KMS-11 (cell line): ENCODE results near the gene RIPK3.
A peak's percentile ranks its signal among the peaks of the same experiment; 100 is the strongest.

Experiments used
- H2AFZ ChIP-seq: fragments of 200-600 bp; sonication (generic); 2 replicates; pipeline ENCODE4 v1.6.1; 2016; ENCODE audit warnings: antibody characterized with exemption, mixed run types, low read depth
- H3K27ac ChIP-seq: fragments of 200-600 bp; sonication (generic); 2 replicates; pipeline ENCODE4 v1.6.1; 2016; ENCODE audit warnings: mild to moderate bottlenecking, mixed run types
- H3K27me3 ChIP-seq: fragments of 200-600 bp; sonication (generic); 2 replicates; pipeline ENCODE4 v1.6.1; 2017; ENCODE audit warnings: mild to moderate bottlenecking, low read depth, mixed run types, moderate library complexity; ENCODE audit not compliant: insufficient read depth
- H3K36me3 ChIP-seq: fragments of 200-600 bp; sonication (generic); 2 replicates; pipeline ENCODE4 v1.6.1; 2017; ENCODE audit warnings: mild to moderate bottlenecking, mixed run types; ENCODE audit not compliant: insufficient read depth
- H3K4me1 ChIP-seq: fragments of 200-600 bp; sonication (generic); 2 replicates; pipeline ENCODE4 v1.6.1; 2016; ENCODE audit warnings: mild to moderate bottlenecking, low read depth, mixed run types; ENCODE audit not compliant: poor library complexity, severe bottlenecking
- H3K4me2 ChIP-seq: fragments of 200-600 bp; sonication (generic); 2 replicates; pipeline ENCODE4 v1.7.0; 2016; ENCODE audit warnings: mild to moderate bottlenecking, mixed run types
- H3K4me3 ChIP-seq: fragments of 200-600 bp; sonication (generic); IDR thresholded peaks from 2 replicates; pipeline ENCODE4 v1.6.1; 2017; ENCODE audit warnings: low read depth, low read length, mixed read lengths; ENCODE audit not compliant: insufficient read depth
- H3K79me2 ChIP-seq: fragments of 200-600 bp; sonication (generic); 2 replicates; pipeline ENCODE4 v1.6.1; 2016; ENCODE audit warnings: low read depth, mixed run types; ENCODE audit not compliant: insufficient read depth
- H3K9ac ChIP-seq: fragments of 200-600 bp; sonication (generic); 2 replicates; pipeline ENCODE4 v1.6.1; 2016; ENCODE audit warnings: mild to moderate bottlenecking, mixed run types
- H4K20me1 ChIP-seq: fragments of 200-600 bp; sonication (generic); 2 replicates; pipeline ENCODE4 v1.6.1; 2016; ENCODE audit warnings: mild to moderate bottlenecking, mixed run types; ENCODE audit not compliant: insufficient read depth
- CTCF ChIP-seq: fragments of 200-600 bp; sonication (generic); conservative IDR thresholded peaks from 2 replicates; pipeline ENCODE4 v1.6.1; 2017; ENCODE audit warnings: low read depth, mild to moderate bottlenecking, antibody characterized with exemption, low read length, moderate library complexity, mixed read lengths

RIPK3 gene

GRCh38 chr14:24364841-24365240 is 25.1 kb upstream of the RIPK3 start:
- H3K4me2 ChIP-seq, result peak overlapping the region; percentile 46; the same call in 1 of the 2 replicates
- no peaks in the 10 kb centered on the region for H3K27me3 ChIP-seq
- H4K20me1 ChIP-seq, result no peaks in the 10 kb centered on the region
- H3K36me3 ChIP-seq, result no peaks in the 10 kb centered on the region
- H3K9ac ChIP-seq, result no peak overlapping the region
- H3K4me1 ChIP-seq, result peaks cover 14% of the 10 kb centered on the region
- H2AFZ ChIP-seq, result peak overlapping the region; percentile 88; the same call in 1 of the 2 replicates
- H3K4me3 ChIP-seq, result no peak overlapping the region
- TF ChIP-seq CTCF, result no peak
- H3K27ac ChIP-seq, result no peak overlapping the region
- H3K79me2 ChIP-seq, result no peaks in the 10 kb centered on the region

GRCh38 chr14:24363401-24363800 is 23.6 kb upstream of the RIPK3 start:
- Histone ChIP-seq H3K4me1 (peaks cover 14% of the 10 kb centered on the region), H4K20me1 (no peaks in the 10 kb centered on the region), H2AFZ (no peak overlapping the region), H3K4me2 (no peak overlapping the region), H3K79me2 (no peaks in the 10 kb centered on the region), H3K4me3 (no peak overlapping the region), H3K36me3 (no peaks in the 10 kb centered on the region), H3K27me3 (no peaks in the 10 kb centered on the region), H3K9ac (no peak overlapping the region), H3K27ac (no peak overlapping the region)
- no peak for TF ChIP-seq CTCF

GRCh38 chr14:24362241-24362960 is 22.6 kb upstream of the RIPK3 start:
- Histone ChIP-seq H3K27ac (no peak overlapping the region), H3K9ac (no peak overlapping the region)

GRCh38 chr14:24361326-24361725 is 21.5 kb upstream of the RIPK3 start:
- no peak overlapping the region for H3K4me2 ChIP-seq
- no peaks in the 10 kb centered on the region for H4K20me1 ChIP-seq

More at GRCh38 chr14:24362241-24362960, 22.6 kb upstream of the RIPK3 start:
- H4K20me1 ChIP-seq, result no peaks in the 10 kb centered on the region
- H3K36me3 ChIP-seq, result no peaks in the 10 kb centered on the region
- H3K4me2 ChIP-seq, result no peak overlapping the region
- H2AFZ ChIP-seq, result no peak overlapping the region
- peaks cover 14% of the 10 kb centered on the region for H3K4me1 ChIP-seq
- H3K4me3 ChIP-seq, result no peak overlapping the region
- no peaks in the 10 kb centered on the region for H3K27me3 ChIP-seq
- no peak for TF ChIP-seq CTCF
- H3K79me2 ChIP-seq, result no peaks in the 10 kb centered on the region

More at GRCh38 chr14:24361326-24361725, 21.5 kb upstream of the RIPK3 start:
- no peak overlapping the region for H2AFZ ChIP-seq
- H3K9ac ChIP-seq, result no peak overlapping the region
- no peak overlapping the region for H3K27ac ChIP-seq
- no peaks in the 10 kb centered on the region for H3K36me3 ChIP-seq
- no peaks in the 10 kb centered on the region for H3K79me2 ChIP-seq
- H3K4me3 ChIP-seq, result no peak overlapping the region
- no peak for TF ChIP-seq CTCF
- H3K27me3 ChIP-seq, result no peaks in the 10 kb centered on the region
- H3K4me1 ChIP-seq, result peaks cover 14% of the 10 kb centered on the region
